CD4-positive, alpha-beta T cell treated with Interleukin-17A for 1 hour (primary cell): ENCODE measurements around the gene FN3K.
A peak's percentile ranks its signal among the peaks of the same experiment; 100 is the strongest.
"Not testable (repeated sequence)": the region's sequence is repeated elsewhere in the genome, so short reads cannot be mapped to it uniquely, and the experiment has no call there.

Source experiments
- DNase-seq: peaks from one replicate; pipeline ENCODE4 v3.0.0-alpha.2; 2020

Gene FN3K

DNA sequence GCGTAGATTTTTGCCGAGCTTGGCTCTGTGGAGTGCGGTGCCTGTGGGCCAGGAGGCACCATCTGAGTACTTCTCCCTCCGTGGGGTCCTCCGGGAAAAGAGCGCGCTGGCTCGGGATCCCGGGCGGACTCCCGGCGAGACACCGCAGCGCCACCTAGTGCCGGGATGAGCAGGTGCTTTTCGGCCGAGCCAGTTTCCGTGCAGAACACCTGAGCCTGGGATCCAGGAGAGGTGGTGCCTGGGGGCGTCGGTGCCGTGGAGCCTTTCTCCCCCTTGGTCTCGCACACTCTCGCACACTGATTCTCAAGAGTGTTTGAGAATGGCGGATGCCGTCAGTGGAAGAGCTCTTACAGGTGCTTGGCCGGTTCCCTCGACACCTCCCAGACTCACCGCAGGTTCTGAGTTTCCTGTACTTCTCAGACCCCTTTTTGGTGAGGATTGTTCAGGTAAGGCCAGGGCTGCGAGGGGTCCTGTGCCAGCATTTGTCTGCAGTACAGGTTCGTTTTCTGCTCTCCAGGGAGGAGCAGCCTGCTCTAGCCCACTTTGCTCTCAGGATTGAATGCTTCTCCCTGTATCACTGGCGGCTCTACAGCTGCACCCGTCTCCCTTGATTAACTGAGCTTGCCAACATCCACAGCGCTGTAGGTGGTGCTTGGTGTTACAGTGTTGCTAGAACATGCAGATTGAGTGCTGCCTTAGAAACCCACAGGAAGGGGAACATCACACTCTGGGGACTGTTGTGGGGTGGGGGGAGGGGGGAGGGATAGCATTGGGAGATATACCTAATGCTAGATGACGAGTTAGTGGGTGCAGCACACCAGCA, 39.8 kb downstream of the FN3K start:
- peak; percentile 41 for DNase-seq

DNA sequence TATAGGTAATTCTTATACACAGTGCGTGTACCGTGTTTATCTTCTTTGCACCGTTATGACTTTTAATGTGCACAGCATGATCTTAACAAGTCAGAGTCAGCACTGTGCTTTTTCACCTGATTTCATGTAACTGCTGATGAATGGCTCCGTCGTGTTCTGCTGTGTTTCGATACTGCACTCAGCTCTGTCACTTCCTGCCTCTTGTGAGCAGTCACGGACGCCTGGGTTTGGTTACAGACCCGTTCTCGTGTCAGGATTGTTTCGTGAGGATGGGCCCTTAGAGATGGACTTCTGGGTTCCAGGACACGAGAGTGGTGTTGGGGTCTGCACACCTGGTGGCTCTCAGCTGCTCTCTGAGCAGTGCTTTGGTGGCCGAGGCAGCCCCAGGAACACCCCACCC, 41.0 kb downstream of the FN3K start:
- no peak for DNase-seq

DNA sequence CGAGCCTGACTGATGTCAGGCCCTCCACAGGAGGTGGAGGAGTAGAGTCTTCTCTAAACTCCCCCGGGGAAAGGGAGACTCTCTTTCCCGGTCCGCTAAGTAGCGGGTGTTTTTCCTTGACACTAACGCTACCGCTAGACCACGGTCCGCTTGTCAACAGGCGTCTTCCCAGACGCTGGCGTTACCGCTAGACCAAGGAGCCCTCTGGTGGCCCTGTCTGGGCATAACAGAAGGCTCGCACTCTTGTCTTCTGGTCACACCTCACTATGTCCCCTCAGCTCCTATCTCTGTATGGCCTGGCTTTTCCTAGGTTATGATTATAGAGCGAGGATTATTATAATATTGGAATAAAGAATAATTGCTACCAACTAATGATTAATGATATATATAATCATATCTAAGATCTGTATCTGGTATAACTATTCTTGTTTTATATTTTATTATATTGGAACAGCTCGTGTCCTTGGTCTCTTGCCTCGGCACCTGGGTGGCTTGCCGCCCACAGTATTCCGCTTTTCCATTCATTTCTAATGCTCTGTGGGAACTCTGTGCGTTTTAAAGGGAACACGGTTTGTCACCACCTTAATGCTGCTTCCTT, 42.5 kb downstream of the FN3K start:
- peak; percentile 21 for DNase-seq

DNA sequence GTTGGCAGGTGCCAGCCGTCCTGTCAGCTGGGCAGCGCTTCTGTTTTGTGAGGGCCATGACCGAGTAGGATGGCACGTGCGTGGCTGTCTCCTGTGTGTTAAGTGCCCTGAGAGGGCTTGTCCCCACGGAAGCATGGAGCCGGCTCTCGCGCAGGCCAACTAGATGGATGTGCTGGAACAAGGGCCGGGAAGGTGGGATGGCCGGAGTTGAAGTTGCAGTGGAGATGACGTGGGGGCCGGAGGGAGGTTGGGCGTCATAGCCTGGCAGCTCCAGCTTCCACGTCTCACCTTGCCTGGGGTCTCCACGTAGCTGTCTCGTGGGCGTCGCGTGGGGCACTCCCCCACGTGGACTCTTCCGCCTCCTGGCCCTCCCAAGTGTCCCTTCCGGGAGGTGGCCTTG, 44.1 kb downstream of the FN3K start:
- no peak for DNase-seq

DNA sequence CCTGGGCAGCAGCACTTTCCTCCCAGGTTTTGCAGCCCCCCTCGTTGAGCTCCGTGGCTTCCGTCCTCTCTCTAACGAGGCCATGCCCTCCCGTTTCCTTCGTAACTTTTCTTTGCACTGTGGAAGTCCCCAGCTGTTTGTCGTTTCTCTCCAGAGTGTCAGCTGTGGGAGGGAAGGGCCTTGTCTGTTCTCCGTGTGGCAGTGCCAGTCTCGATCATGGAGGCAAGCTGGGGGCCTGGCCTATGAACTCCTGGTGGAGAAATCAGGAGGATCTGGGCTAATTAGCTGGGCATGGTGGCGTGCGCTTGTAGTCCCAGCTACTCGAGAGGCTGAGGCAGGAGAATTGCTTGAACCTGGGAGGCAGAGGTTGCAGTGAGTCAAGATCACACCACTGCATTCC, 44.8 kb downstream of the FN3K start:
- no peak for DNase-seq

DNA sequence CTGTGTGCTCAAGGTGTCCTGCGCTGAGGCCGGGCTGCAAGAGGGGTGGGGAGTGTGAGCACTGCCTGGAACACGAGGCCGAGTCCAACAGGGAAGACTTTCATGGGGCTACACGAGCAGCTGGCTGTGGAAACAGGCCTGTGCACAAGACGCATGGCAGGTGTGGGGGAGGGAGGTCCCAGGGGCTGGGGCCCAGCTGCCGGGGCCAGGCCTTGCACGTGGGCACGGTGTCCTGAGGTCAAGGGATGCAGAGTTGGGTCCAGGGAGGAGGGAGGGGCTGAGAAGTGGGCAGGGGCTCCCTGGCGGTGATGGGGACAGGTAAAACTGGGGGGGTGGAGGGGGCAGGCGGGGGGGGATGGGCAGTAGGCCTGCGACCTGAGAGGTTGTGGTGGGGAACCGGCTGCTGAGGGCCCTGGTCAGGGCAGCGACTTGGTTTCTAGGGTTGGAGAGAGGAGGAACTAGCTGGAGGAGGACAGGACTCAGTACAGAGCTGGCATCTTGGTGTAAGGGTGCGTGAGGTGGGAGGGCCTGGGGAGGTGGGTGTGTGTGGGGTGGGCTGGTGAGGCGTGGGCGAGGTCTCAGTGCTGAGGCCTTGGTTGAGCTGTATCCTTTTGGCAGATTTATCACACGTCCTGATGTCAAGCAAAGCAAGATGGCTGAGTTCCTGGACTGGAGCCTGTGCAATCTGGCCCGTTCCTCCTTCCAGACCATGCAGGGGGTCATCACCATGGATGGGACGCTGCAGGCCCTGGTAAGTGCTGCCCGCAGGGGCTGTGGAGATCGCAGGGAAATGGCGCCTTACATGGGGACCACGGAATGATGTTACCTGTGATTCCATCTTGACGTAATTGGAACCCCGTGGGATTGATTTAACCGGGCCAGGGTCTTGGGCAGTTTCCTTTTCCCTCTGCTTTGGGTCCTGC, 45.8 kb downstream of the FN3K start:
- no peak for DNase-seq

DNA sequence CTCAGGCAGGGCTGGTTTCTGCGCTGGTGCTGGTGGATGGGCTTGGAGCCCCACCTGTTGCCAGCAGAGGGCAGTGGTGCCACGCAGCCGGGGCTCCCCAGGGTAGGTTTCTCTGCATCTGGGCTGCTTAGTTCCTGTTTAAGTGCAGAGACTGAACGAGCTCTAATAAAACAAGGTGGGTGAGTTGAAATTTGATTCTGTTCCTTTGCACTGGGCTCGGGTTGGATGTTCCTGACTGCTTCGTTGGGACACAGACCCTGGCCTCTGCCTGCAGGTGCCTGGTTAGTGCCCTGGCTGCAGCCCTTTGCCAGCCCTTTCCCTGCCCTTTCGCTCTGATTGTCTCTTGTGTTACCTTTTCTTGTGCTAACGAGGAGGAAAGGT, 46.5 kb downstream of the FN3K start:
- peak; percentile 86 for DNase-seq

DNA sequence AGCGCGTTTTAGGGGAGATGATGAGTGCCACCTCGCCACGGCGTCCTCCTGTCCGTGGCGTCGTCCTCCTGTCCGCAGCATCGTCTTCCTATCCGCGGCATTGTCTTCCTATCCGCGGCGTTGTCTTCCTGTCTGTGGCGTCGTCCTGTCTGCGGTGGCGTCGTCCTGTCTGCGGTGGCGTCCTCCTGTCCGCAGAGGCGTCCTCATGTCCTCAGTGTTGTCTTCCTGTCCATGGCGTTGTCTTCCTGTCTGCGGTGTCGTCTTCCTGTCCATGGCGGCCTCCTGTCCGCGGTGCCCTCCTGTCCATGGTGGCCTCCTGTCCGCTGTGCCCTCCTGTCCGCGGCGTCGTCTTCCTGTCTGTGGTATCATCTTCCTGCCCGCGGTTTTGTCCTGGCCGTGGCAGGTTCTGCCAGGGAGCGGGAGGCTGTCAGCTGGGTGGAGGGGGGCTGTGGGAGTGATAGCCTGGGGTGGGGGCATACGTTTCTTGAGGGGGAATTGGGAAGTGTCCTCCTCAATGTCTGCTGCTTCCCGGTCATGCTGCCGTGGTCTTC, 47.3 kb downstream of the FN3K start:
- DNase-seq: peak; percentile 8

DNA sequence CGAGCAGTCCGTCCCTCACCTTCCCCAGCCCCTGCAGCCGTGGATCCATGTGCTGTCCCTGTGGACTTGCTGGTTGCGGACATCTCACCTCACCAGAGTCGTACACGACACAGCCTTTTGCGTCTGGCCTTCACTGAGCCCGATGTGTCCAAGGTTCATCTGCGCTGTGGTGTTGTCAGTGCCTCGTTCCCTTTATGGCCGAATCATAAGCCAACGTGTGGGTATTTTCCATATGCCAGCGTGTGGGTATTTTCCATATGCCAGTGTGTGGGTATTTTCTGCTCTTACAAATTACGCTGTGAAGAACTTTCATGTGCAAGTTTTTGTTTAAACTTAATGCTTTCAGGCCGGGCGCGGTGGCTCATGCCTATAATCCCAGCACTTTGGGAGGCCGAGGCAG, 48.1 kb downstream of the FN3K start:
- no peak for DNase-seq

DNA sequence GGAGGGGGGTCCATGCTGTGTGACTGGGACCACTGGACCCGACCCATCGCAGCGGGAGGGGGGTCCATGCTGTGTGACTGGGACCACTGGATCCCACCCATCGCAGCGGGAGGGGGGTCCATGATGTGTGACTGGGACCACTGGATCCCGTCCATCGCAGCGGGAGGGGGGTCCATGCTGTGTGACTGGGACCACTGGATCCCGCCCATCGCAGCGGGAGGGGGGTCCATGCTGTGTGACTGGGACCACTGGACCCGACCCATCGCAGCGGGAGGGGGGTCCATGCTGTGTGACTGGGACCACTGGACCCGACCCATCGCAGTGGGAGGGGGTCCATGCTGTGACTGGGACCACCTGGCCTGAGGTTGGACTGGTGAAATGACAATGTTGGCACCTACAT, 50.2 kb downstream of the FN3K start:
- DNase-seq: not testable (repeated sequence)

DNA sequence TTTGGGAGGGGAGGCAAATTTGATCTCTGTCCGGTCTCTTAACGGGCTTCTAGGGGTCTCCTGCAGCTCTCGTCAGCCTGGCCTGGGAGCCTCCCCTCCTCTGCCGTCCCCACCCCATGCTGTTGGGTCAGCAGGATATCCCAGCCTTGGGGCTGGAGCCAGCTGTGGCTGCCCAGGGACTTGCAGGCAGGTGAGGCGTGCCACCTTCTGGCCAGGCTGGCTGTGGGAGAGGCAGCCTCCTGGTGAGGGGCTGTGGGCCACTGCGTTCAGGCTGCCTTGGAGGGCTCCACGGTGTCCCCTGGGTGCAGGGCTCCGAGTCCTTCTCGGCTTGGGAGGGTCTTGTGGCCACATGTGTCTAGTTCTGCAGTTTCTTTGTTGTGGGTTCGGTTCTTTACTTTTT, 51.0 kb downstream of the FN3K start:
- DNase-seq: no peak

DNA sequence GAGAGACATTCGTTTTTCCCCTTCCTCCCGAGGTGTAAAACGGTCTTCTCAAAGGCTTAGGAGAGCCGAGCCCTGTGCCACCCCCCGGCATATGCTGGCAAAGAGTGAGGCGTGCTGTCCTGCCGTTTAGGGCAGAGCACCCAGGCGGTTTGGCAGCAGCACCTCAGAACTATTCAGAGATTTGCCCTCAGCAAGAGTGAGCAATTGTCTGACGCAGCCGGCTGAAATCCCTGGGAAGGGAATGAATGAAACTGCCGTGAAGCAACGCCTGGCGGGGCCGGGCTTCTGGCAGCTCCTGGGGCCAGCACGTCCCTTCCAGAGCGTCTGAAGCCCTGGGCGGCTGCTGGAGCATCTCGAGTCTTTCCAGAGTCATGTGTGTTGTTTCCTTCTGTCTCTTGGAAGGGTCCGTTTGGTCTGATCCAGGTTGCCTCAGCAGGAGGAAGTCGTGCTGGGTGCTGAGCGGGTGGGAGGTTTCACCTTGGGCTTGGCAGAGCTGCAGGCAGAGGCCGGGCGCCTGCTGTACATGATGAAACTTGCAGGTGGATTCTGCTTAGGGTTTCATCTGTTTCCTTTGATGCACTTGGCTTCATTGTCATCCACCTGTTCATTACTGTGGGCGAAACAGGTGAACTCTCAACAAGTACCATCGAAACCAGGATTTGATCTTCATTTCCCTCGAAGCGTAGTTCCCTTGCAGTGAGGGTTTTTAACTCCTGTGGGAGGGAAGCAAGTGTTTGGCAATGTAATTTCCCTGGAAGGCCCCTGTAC, 51.9 kb downstream of the FN3K start:
- no peak for DNase-seq

DNA sequence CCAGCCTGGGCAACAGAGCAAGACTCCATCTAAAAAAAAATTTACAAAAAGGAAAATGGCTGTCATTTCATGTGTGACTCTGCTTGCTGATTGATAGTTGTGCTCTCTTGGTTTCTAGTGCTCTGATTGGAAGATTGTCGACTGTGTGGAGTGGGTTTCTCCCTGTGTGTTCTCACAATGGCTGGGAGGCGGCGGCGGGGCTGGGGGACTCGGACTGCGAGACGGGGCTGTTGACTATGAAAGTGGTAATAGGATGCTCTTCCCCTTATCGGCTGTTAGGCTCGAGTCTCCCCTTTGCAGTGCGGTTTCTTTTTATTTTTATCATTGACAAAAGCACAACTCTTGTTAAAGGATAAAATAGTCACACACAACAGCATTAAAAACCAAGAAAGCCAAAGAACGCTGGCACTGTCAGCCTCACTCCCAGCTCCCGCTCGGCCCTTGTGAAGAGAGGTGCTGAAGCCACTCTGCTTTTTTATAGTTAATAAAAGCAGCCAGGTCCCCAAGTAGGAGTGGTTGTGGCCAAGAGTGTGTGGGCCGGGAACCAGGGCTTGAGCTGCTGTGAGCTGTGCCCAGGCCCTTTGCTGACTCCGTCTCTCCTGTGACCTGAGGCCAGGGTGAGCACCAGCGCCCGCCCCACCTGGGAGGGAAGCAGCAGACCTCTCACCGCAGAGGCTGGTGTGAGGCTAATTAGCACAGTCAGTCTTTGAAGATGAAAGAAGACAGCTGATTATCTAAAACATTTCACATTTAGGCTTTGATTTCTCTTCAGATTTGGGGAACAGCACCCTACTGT, 53.0 kb downstream of the FN3K start:
- DNase-seq: no peak

DNA sequence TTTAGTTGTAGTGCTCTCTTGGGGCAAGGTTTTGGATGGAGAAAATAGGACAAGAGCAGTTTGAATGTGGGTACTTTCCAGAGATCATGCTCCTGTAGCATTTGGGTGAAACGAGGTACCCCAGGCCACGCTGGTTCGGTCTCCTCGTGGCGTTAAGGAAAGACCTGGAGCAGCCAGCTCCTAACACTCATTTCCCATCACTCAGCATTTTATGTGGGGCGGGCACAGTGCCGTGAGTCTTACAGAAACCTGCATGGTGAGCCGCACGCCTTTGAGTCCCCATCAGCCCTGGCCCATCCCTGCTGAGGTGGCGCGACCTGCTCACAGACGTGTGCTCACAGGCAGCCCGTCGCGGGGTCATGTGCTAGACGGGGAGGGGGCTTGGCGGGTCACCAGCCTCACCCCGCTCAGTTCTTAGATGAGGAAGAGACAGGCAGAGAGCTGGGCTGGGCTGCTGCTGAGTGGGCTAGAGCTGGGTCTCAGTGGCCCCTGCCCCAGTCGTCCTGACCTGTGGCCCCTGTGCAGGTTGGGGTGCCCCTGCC, 53.7 kb downstream of the FN3K start:
- no peak for DNase-seq

DNA sequence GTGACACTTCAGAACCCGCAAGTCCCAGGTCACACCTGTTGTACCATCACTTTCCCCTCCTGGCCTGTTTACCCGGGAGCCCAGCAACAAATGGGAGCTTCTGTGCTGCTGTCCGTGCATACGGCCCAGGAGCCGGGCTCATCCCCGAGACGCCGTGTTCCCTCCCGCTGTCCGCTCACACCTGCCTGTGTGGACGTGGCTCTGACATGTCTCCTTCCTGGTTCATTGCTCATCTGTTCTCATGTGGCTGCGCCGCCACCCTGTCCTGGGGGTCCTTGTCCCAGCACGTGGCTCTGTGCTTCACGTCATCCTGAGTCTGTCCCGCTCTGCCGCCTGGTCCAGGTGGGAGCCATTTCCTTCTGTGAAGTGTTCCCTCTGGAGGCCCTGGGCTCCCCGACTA, 54.4 kb downstream of the FN3K start:
- no peak for DNase-seq

DNA sequence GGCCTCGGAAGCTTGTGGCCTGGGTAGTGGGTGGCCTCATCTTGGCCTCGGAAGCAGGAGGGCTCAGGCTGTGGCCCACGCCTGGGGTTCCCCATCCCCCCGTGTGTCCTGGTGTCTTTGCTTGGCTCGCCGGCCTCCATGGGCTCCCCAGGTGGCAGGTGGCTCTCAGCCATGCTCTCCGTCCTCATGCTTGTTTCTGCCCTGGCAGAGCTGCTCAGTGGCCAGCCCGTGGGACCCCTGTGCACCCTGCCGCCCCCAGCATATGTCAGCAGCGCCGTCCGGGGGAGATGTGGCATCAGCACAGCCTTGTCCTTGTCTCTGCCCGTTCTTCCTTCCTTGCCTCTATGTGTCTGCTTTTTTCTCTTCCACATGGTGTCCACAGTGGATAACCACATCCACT, 55.0 kb downstream of the FN3K start:
- no peak for DNase-seq

DNA sequence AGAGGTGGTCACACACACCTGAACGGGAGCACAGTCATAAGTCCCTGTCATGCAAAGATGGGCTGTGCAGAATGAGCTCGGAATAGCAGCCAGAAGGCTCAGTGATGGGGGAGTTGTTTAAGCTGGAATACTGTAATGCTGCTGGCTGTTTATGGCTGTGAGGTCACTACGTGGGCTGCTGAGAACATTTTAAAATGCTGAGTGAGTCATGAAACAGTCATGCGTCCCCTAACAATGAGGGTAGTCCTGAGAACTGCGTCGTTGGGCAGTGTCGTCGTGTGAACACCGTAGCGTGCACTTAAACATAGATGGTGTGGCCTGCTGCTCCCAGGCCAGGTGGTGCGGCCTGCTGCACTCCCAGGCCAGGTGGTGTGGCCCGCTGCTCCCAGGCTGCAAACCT, 56.1 kb downstream of the FN3K start:
- no peak for DNase-seq

DNA sequence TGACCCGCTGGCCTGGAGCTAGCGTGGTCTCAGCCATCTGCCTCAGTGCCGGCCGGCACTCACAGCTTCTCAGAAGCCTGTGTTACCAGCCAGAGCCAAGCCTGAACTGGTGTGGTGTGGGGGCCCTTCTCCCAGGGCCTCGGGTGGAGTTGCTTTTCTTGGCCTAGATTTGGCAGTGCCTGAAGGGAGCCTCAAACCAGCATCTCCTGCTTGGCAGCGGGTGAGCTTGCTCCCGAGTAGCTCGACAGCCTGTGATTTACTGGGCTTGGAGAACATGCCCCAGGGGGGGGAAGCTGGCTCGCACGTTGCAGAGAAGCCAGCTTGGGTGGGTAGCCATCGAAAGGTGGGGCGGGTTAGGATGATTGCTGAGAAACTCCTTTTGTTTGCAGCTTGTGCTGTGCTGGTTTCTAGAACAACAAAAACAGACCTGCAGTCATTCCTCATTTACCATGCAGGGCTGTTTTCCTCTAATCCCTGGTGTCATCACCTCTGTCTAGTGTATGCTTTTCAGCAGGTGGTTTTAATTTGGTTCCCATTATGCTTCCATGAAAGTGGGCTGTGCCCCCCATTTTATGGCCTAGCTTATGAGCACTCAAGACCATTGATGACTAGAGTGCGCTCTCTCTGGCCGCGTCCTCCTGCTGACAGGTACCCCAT, 58.7 kb downstream of the FN3K start:
- no peak for DNase-seq

DNA sequence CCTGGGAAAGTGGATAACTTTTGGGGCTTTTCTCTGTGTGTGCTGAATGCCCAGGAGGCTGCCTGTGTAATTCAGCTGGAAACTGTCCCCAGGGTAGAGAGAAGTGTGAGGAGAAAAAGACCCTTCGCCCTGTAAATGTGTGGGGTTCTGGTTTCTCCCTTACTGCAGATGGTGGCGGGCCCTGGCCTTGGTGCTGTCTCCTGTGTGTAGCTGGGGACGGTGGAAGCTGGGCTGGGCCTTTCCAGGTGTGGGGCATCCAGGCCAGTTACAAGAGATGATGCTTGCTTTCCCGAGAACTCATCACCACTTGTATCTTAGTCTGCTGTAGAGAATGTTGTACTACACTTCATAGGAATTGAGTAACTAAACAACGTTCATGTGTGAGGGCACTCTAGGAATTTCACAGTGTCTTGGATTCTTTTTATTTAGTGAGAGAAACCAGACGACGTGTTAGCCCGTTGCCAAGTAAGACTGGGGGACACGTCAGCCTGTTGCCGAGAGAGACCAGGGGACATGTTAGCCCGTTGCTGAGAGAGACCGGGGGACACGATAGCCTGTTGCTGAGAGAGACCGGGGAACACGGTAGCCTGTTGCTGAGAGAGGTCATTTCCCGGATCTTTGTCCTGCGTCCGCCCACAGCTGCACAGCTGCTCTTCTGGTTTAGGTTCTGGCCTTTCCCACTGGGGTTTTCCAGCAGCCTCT, 59.5 kb downstream of the FN3K start:
- no peak for DNase-seq

DNA sequence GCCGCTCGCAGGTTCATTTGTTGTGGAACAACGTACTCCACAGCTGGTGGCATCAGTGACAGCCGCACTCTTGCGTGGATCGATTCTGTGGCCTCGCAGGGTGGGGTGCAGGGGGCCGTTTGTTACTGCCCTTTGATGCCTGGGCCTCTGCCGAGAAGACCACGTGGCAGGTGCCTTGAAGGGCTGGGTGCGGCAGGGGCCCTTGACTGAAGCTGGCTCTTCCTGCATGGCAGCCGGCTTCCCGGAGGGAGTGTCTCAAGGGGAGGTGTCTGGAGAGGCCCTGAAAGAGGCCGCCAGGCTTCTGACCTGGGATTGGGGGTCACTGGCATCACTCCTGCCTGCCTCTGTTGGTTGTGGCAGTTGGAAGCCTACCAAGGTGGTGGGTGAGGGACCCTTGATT, 60.2 kb downstream of the FN3K start:
- no peak for DNase-seq
